ENCODE results near the gene MRNIP. TPM values are rescaled to one million over a fixed set of nuclear protein-coding genes. Genes with fewer than 3 reads are reported as not detected.

Gene MRNIP
- total RNA-seq, 1 experiment from 2014 or later: 37.8 TPM

DNA sequence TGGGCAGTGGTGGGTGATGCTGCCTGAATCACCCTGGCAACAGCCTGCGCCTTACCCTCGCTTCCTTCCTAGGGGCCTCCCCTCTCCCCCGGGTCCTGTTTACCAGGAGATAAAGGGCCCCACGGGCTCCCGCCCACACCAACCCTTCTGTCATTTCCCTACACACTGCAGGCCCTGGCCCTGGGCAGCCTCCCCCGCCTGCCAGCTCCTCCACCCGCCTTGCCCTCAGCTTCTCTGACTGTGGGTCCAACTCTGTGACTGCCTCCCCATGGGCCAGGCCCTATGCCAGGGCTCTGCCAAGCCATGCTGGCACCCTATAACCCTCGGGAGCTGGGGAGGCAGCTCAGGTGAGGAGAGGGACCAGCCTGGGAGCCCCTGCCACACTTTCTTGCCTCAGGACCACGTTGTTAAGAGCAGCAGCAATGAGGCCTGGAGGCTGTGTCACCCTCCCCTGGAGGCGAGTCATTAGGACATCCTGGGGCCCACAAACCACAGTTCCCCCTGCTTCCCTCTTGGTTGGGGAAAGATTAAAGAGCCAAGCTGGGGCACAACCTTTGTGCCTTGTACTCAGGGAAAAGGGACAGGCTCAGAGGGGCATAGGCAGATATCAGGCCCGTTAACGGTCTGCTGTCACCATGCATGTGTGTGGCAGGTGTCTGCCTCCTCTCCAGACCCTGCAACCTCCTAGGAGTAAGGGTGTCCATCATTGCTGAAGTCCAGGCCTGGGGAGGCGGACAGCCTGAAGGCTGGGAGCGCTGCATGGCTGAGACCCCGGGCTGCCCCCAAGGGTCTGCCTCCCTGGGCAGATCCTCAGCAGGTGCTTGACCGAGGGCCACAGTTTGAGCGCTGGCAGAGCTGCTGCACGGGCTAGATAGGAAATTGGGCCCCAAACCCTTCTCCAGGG lies 54.7 kb downstream of the MRNIP start:
- CTCF ChIA-PET: no interaction called here
- POLR2A ChIA-PET: no interaction called here
- H3K4me3 Mint-ChIP-seq (ENCODE audit: unreplicated experiment): peak overlapping the region; percentile 37
- H3K27ac Mint-ChIP-seq (ENCODE audit: unreplicated experiment): peak overlapping the region; percentile 81
- Histone ChIP-seq H3K36me3 (ENCODE audit: control insufficient read depth, insufficient read depth, low read length) (peaks cover 9% of the 10 kb centered on the region), H3K4me1 (peaks cover 18% of the 10 kb centered on the region), H3K27me3 (replicated peaks; ENCODE audit: control insufficient read depth, insufficient read depth, low read length) (no peaks in the 10 kb centered on the region), H3K4me3 (ENCODE audit: low read depth, low read length) (no peak overlapping the region), H3K9me3 (no peaks in the 10 kb centered on the region)
- H3K36me3 Mint-ChIP-seq (ENCODE audit: insufficient read depth, unreplicated experiment): peaks cover 69% of the 10 kb centered on the region
- intact Hi-C loops (cut with micrococcal nuclease; ENCODE audit: unreplicated experiment): no loop called here
- DNase-seq: no peak
- no peaks in the 10 kb centered on the region for H3K9me3 Mint-ChIP-seq (ENCODE audit: unreplicated experiment)
- no peaks in the 10 kb centered on the region for H3K27me3 Mint-ChIP-seq (ENCODE audit: insufficient read depth, unreplicated experiment)
- H3K4me1 Mint-ChIP-seq (ENCODE audit: low read depth, unreplicated experiment): peaks cover 13% of the 10 kb centered on the region
- no TSS peak for BruUV-seq (replicated peaks)
- no peak for TF ChIP-seq CTCF (IDR thresholded peaks at IDR 0.05; ENCODE audit: insufficient read depth in 1 of 2, low read depth in 1 of 2, low read length in 1 of 2, severe bottlenecking in 1 of 2, unreplicated experiment in 1 of 2)

DNA sequence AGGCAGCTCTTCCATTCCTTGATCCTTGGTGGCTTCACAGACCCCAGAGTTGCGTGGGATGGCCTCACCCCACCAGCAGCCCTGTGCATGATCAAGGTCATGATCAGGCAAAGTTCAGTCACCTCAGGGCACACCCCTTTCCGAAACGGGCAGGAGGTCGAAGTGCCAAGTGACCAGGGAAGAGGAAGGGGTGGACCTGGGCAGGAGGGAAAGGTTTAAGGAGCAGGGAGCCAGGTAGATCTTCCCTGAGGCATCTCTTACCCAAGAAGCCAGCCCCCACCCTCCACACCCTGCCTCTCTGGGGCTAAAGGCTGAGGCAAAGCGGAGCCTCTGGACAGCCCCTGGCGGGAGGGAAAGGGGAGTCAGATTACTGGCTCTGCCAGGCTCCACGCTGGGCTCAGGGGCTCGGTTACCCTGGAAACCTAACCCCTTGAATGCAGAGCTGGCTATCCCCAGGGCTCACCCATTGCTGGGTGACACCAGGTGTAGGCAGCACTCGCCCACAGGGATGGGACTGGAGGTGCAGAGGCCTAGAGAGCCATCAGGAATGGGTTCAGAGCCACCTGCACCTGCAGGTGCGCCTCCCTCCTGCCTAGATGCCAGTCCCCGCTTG lies 55.6 kb downstream of the MRNIP start:
- no peaks in the 10 kb centered on the region for H3K9me3 ChIP-seq
- no peak for TF ChIP-seq CTCF (IDR thresholded peaks at IDR 0.05; ENCODE audit: insufficient read depth in 1 of 2, low read depth in 1 of 2, low read length in 1 of 2, severe bottlenecking in 1 of 2, unreplicated experiment in 1 of 2)
- no peak overlapping the region for H3K4me3 ChIP-seq (ENCODE audit: low read depth, low read length)
- no peaks in the 10 kb centered on the region for H3K9me3 Mint-ChIP-seq (ENCODE audit: unreplicated experiment)
- H3K4me1 Mint-ChIP-seq (ENCODE audit: low read depth, unreplicated experiment): peaks cover 13% of the 10 kb centered on the region
- H3K36me3 ChIP-seq (ENCODE audit: control insufficient read depth, insufficient read depth, low read length): peaks cover 9% of the 10 kb centered on the region
- peaks cover 18% of the 10 kb centered on the region for H3K4me1 ChIP-seq
- BruUV-seq (replicated peaks): no TSS peak
- H3K4me3 Mint-ChIP-seq (ENCODE audit: unreplicated experiment): no peak overlapping the region
- no peak for DNase-seq
- intact Hi-C loops (cut with micrococcal nuclease; ENCODE audit: unreplicated experiment): no loop called here
- ChIA-PET CTCF (no interaction called here), POLR2A (no interaction called here)
- no peaks in the 10 kb centered on the region for H3K27me3 ChIP-seq (replicated peaks; ENCODE audit: control insufficient read depth, insufficient read depth, low read length)
- peaks cover 69% of the 10 kb centered on the region for H3K36me3 Mint-ChIP-seq (ENCODE audit: insufficient read depth, unreplicated experiment)
- no peak overlapping the region for H3K27ac Mint-ChIP-seq (ENCODE audit: unreplicated experiment)
- no peaks in the 10 kb centered on the region for H3K27me3 Mint-ChIP-seq (ENCODE audit: insufficient read depth, unreplicated experiment)

DNA sequence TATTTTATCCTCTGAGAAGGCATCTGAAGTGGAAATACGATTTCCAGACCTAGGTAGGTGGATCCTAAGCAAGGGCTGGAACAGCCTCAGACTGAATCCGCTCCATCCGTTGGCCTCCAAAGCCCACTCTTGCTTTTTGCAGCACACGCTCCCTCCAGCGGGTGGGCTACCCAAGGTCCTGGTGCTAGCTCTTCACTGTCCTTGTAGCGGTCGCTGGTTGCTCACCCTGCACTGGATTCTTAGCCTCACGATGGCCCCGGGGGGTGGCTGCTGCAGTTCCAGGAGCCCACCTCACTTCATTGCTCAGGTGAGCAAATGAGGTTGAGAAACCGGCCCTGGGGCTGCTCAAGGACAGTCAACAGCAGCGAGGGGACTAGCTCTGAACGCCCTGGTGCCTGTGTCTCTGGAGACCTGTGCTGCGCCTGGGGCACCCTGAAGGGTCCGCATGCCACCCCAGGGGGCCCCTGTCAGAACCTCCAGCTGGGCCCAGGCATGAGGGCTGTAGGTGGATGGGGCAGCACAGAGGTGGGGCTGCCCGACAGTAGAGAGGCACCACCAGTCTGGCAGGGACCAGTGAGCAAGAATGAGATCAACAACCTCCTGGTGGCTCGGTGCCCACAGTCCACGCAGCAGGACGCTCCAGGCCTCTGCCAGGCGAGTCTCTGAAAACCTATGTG lies 56.3 kb downstream of the MRNIP start:
- intact Hi-C loops (cut with micrococcal nuclease; ENCODE audit: unreplicated experiment): no loop called here
- CTCF ChIA-PET: no interaction called here
- Mint-ChIP-seq H3K27me3 (ENCODE audit: insufficient read depth, unreplicated experiment) (no peaks in the 10 kb centered on the region), H3K9me3 (ENCODE audit: unreplicated experiment) (no peaks in the 10 kb centered on the region), H3K4me3 (ENCODE audit: unreplicated experiment) (no peak overlapping the region), H3K4me1 (ENCODE audit: low read depth, unreplicated experiment) (peaks cover 13% of the 10 kb centered on the region), H3K36me3 (ENCODE audit: insufficient read depth, unreplicated experiment) (peaks cover 68% of the 10 kb centered on the region), H3K27ac (ENCODE audit: unreplicated experiment) (no peak overlapping the region)
- Histone ChIP-seq H3K4me3 (ENCODE audit: low read depth, low read length) (no peak overlapping the region), H3K36me3 (ENCODE audit: control insufficient read depth, insufficient read depth, low read length) (peaks cover 9% of the 10 kb centered on the region), H3K4me1 (peaks cover 18% of the 10 kb centered on the region), H3K9me3 (no peaks in the 10 kb centered on the region), H3K27me3 (replicated peaks; ENCODE audit: control insufficient read depth, insufficient read depth, low read length) (no peaks in the 10 kb centered on the region)
- no TSS peak for BruUV-seq (replicated peaks)
- no peak for TF ChIP-seq CTCF (IDR thresholded peaks at IDR 0.05; ENCODE audit: insufficient read depth in 1 of 2, low read depth in 1 of 2, low read length in 1 of 2, severe bottlenecking in 1 of 2, unreplicated experiment in 1 of 2)
- no peak for DNase-seq
- POLR2A ChIA-PET: no interaction called here

All from Caco-2 (cell line).